HL-60/S4 treated with retinoic acid at 250 ng/mL for 4 days and 3 days (cell line): ENCODE data around the gene CABCOCO1.
"Not testable (repeated sequence)": the region's sequence is repeated elsewhere in the genome, so short reads cannot be mapped to it uniquely, and the experiment has no call there.

Source experiments
- in situ Hi-C: fragments of 300-500 bp; cut with MboI; formaldehyde crosslinking; loops from 2 replicates; pipeline ENCODE4 v1.7.0; 2022; ENCODE audit warnings: low sequenced_read_pairs

Gene CABCOCO1

GRCh38 chr10:61642150-61642571 lies 20.6 kb upstream of the CABCOCO1 start:
- in situ Hi-C loops: no loop called here

DNA sequence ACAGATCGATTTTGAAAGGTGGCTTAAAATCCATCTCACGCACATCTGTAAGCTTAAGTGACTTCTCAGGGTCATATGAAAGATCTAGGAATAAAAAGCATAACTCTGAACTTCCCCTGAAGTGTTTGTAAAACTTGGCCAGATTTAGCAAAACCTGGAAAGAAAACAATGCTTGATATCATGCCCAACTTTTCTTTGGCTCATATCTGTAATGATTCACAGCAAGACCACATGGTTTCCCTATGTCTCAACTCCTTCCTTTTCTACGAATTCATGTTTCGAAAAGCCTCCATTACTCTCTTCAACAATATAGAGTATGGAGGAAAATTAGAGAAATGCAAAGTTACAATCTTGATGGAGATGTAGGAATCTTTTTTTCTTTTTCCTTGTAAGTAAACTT lies 20.1 kb upstream of the CABCOCO1 start:
- in situ Hi-C loops: no loop called here

- in situ Hi-C loops: no loop called here
Measured at GRCh38 chr10:61643316-61643751, 19.4 kb upstream of the CABCOCO1 start.

GRCh38 chr10:61653699-61654098 lies 9.0 kb upstream of the CABCOCO1 start:
- in situ Hi-C loops: no loop called here

DNA sequence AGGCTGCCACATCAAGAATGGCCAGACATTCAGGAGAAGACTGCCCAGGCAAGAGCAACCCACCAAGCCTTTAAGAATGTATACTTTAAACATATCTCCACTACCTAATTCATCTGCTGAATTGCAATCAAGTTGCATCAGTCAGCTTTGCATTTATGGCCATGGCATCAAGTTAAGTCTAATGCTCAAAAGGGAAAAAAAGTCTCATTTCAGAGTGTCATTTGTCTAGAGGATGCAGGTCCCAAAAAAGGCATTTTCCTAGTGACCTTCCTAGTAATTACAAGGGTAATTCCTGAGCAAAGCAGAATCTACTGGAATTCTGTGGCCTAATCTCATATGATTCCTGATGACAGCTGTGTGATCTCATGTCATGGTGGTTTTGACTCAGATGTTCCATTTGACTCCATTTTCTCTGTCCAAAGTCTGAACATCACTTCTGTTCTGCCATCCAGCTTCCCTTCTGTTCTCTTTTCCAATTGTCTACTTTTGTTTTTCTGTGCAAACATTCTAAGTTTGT lies 7.3 kb upstream of the CABCOCO1 start:
- in situ Hi-C loops: no loop called here

GRCh38 chr10:61663466-61663865 lies 737 bp downstream of the CABCOCO1 start:
- in situ Hi-C loops: no loop called here

DNA sequence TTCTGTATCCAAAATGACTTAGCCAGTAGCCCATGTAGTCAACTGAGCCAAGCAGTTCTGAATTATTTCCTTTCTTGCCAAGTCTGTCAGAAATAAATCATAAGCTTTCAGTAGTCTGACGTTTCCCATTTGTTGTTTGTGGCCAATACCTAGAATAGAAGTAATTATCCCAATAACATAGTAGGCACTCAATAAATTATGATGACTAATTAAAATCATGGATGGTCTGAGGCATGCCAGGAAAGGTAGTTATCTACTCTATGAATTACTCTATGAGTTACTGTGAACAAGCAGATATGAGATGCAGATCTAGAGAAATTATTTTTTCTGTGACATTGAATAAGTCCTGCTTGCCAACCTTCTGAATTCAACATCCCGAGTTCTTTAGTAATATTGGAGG lies 2.3 kb downstream of the CABCOCO1 start:
- in situ Hi-C loops: no loop called here

DNA sequence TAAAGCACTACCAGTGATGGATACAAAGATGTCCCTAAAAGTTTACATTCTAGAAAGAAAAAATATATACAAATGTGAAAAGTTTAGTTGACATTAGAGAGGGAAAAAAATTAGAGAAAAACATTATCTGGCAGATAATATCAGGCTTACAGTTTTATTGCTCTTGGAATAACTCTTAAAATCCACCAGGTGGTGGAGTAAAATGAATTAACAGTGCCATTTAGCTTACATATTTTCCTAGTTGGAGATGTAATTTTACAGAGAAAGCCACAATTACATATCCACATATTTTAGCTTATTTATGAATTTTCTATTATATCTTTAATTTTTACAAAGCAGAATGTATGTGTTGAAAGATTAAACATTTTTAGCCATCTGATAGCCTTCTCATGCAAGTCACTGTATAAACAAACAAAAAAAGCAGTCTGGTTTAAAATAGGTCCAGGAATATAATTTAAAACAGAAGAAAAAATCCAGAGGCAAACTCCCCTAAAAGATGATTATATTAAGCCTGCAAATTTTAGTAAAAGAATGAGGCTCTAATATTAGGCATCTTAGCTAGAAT lies 6.5 kb downstream of the CABCOCO1 start:
- in situ Hi-C loops: no loop called here

GRCh38 chr10:61669849-61670248 lies 7.1 kb downstream of the CABCOCO1 start:
- in situ Hi-C loops: no loop called here

GRCh38 chr10:61673360-61673759 lies 10.6 kb downstream of the CABCOCO1 start:
- in situ Hi-C loops: no loop called here

GRCh38 chr10:61682323-61682722 lies 19.6 kb downstream of the CABCOCO1 start:
- in situ Hi-C loops: no loop called here

DNA sequence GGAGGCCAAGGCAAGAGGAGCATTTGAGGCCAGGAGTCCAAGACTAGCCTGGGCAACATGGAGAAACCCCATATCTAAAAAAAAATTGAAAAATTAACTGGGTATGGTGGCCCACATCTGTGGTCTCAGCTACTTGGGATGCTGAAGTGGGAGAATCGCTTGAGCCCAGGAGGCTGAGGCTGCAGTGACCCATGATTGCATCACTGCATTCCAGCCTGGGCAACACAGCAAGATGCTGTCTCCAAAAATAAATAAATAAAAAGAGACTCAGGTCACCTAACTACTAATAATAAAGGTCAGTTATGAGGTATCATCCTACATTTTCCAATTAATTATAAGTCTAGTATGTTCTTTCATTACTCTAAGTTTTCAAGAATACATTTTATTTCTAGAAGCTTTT lies 20.6 kb downstream of the CABCOCO1 start:
- in situ Hi-C loops: no loop called here

DNA sequence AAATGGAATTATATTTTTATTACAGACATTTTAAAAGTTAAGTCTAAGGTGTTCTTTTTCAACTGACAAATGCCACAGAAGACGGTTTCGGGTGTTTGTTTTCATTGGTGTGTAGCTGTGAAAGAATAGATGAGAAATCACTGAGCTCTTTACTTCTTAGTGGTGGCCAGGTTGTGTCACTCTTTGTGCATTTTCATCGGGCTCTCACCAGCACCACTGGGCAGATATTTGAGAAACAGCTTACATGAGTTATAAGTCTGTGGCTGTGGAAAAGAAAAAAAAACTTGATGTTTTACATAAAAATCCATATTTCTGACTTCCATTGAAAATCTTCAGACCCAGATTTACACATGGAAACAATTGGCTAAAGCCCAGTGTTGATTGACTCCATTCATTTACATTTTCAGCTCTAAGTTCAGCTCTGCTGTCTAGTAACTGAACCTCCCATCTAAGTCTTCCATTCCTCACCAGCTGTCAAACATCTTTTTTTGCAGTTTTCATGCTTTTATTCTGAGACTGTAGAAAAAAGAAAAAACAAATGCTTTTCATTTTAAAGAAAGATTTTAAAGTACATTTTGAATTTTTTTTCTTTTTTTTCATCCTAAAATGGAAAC lies 22.3 kb downstream of the CABCOCO1 start:
- in situ Hi-C loops: no loop called here

- in situ Hi-C loops: no loop called here
Measured at GRCh38 chr10:61688551-61689308, 26.0 kb downstream of the CABCOCO1 start.

GRCh38 chr10:61691667-61692066 lies 28.9 kb downstream of the CABCOCO1 start:
- in situ Hi-C loops: not testable (repeated sequence)

DNA sequence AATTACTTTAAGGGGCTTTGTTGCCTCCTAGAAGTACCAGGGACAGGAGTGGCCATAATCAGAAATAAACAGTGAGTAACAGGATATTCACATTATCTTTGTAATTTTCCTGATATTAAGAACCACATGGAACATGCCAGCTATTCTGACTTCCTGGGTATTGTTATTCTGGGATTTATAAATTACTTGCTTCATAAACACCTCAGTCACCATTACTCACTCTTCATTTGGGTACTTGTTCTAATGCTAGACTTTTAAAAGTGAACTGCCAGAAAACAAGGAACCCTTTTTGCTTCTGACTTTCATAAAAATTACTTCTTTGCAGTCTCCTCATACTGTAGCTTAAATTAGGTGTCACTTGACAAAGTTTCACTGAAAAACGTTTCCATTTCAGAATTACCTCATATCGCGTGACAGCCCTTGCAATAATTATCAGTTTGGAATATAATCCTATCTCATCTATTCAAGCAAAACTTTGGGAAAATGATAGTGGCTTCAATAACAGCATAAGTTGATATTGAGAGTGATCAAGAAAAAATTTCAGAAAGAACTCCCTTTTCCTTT lies 29.8 kb downstream of the CABCOCO1 start:
- in situ Hi-C loops: no loop called here

GRCh38 chr10:61698968-61699655 lies 36.4 kb downstream of the CABCOCO1 start:
- in situ Hi-C loops: no loop called here

- in situ Hi-C loops: no loop called here
Measured at GRCh38 chr10:61701055-61701705, 38.5 kb downstream of the CABCOCO1 start.

GRCh38 chr10:61701706-61702105 lies 39.0 kb downstream of the CABCOCO1 start:
- in situ Hi-C loops: no loop called here

GRCh38 chr10:61702584-61702983 lies 39.9 kb downstream of the CABCOCO1 start:
- in situ Hi-C loops: no loop called here
